RWPE1 (cell line): ENCODE data around the gene PGM2.
A peak's percentile ranks its signal among the peaks of the same experiment; 100 is the strongest.

Source experiments
- CTCF ChIA-PET: fragments of 350-600 bp; sonication (Branson Sonifier 250); formaldehyde crosslinking; extraction: SDS; loops from one replicate; lab custom pipeline; 2021; lab: Yijun Ruan, JAX
- POLR2A ChIA-PET: fragments of 400-600 bp; formaldehyde crosslinking; extraction: SDS; loops from one replicate; lab custom pipeline; 2020; ENCODE audit warnings: antibody characterized with exemption; ENCODE audit not compliant: low non-redundant PET; lab: Yijun Ruan, JAX
- DNase-seq: peaks from one replicate; pipeline ENCODE4 v3.0.0; 2012; ENCODE audit warnings: low spot score
- H3K27ac ChIP-seq: fragments of 450-650 bp; 2 replicates; pipeline ENCODE4 v1.5.1; 2017
- TF ChIP-seq, protein P1 (sequence below): fragments of 450-650 bp; conservative IDR thresholded peaks from 2 replicates; pipeline ENCODE4 v1.5.1; 2017; ENCODE audit warnings: low read depth, mild to moderate bottlenecking

The PGM2 gene

DNA sequence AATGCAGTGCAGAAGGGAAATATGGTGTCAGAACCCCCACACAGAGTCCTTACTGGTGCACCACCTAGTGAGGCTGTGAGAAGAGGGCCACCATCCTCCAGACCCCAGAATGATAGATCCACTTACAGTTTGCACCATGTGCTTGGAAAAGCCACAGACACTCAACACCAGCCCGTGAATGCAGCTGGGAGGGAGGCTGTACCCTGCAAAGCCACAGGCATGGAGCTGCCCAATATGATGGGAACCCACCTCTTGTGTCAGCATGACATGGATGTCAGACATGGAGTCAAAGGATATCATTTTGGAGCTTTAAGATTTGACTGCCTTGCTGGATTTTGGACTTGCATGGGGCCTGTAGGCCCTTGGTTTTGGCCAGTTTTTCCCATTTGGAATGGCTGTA lies 34.2 kb upstream of the PGM2 start:
- TF ChIP-seq, protein P1, sequence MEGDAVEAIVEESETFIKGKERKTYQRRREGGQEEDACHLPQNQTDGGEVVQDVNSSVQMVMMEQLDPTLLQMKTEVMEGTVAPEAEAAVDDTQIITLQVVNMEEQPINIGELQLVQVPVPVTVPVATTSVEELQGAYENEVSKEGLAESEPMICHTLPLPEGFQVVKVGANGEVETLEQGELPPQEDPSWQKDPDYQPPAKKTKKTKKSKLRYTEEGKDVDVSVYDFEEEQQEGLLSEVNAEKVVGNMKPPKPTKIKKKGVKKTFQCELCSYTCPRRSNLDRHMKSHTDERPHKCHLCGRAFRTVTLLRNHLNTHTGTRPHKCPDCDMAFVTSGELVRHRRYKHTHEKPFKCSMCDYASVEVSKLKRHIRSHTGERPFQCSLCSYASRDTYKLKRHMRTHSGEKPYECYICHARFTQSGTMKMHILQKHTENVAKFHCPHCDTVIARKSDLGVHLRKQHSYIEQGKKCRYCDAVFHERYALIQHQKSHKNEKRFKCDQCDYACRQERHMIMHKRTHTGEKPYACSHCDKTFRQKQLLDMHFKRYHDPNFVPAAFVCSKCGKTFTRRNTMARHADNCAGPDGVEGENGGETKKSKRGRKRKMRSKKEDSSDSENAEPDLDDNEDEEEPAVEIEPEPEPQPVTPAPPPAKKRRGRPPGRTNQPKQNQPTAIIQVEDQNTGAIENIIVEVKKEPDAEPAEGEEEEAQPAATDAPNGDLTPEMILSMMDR: no peak

DNA sequence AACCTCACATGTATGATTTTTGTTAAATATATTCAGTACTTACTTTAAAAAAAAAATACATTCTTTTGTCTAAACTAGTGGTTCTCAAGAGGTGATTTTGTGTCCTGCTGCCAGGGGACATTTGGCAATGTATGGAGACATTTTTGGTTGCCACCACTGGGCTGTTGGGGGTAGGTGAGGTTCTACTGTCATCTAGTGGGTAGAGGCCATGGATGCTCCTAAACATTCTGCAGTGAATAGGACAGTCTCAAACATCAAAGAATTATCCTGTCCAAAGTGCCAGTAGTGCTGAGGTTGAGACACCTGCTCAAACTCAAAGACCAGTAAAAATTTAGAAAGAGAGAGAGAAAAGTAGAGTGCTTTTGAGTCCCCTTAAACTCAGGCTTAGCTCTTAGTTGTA lies 32.9 kb upstream of the PGM2 start:
- no peak overlapping the region for H3K27ac ChIP-seq
- ChIA-PET POLR2A (no interaction called here), CTCF (interaction anchor here (0.5 to 1.4 kb wide), 4 partner anchors 166 to 359 kb away, joined by 3 to 6 read pairs (median 4); no protein-coding TSS in a partner anchor)
- TF ChIP-seq, protein P1: peak; percentile 84
- peak; percentile 26 for DNase-seq

More for the DNA sequence above, 34.2 kb upstream of the PGM2 start:
- POLR2A ChIA-PET: no interaction called here
- no peak overlapping the region for H3K27ac ChIP-seq
- CTCF ChIA-PET: interaction anchor here (0.7 kb wide), 1 partner anchor 11 kb away, joined by 5 read pairs; no protein-coding TSS in a partner anchor
- DNase-seq: no peak

DNA sequence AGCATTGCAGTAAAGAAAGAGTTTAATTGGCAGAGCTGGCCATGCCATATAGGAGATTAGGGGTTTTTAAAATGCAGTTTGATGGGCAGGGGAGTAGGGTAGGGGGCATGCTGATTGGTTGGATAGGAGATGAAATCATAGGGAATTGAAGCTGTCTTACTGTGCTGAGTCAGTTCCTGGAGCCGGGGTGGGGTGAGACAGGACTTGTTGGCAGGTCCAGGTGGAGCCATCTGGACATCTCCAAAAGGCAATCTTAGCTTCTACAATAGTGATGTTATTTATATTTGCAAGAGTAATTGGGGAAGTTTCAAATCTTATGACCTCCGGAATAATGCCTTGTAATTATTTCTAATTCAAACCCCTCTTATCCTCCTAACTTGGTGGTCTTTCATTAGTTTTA lies 32.4 kb upstream of the PGM2 start:
- POLR2A ChIA-PET: no interaction called here
- CTCF ChIA-PET: interaction anchor here (0.5 to 1.5 kb wide), 8 partner anchors 11 to 1280 kb away, joined by 3 to 6 read pairs (median 3); no protein-coding TSS in a partner anchor
- H3K27ac ChIP-seq: no peak overlapping the region
- TF ChIP-seq, protein P1: no peak
- no peak for DNase-seq

DNA sequence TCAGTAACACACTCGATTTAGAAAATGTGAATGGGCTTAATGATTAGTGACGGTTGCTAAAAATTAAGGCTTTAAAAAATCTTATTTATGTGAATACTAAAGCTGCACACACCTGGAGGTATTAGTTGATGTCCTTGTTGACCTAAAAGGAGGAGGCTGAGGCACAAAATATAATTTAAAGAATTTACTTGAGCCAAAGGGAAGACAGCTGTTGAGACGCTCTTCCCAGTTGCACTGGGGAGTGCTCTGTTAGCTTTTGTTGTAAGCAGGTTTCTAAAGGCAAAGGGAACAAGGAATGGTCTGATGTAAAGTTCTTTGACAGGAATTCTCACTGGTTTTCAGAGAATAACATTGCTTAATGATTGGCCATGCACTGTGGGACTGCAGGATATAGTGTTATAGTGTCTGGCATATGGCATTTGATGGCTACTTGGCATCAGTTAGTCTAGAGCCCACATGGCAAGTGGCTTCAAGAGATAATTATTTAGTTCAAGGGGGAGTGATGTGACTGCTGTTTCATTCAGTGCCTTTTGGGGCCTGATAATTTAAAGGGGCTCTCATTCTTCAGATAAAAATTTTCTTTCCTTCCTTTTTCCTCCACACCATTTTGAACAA lies 30.8 kb upstream of the PGM2 start:
- no peak overlapping the region for H3K27ac ChIP-seq
- DNase-seq: no peak
- CTCF ChIA-PET: interaction anchor here (1.1 to 1.5 kb wide), 3 partner anchors 13 to 193 kb away, joined by 3 to 5 read pairs (median 3); no protein-coding TSS in a partner anchor
- POLR2A ChIA-PET: no interaction called here
- TF ChIP-seq, protein P1: no peak

DNA sequence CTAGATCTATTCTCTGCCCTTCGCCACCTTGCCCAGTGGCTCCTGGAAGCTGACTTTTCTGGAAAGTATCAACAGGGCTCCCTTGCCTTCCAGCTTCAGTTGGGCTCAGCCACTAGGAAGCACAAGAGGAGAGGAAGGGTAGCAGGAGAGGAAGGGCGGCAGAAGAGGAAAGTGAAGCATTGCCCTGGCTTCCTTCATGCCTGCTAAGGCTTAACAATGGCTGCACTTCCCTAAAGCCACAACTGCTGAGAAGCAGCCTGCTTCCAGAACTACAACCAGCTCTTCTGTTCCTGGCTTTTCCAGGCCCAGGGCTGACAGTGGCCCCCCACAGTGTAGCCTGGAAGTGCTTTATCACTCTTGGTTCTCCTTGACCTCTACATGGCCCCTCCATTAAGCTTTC lies 29.1 kb upstream of the PGM2 start:
- CTCF ChIA-PET: interaction anchor here (0.9 to 1.3 kb wide), 2 partner anchors 194 to 238 kb away, joined by 3 read pairs; no protein-coding TSS in a partner anchor

DNA sequence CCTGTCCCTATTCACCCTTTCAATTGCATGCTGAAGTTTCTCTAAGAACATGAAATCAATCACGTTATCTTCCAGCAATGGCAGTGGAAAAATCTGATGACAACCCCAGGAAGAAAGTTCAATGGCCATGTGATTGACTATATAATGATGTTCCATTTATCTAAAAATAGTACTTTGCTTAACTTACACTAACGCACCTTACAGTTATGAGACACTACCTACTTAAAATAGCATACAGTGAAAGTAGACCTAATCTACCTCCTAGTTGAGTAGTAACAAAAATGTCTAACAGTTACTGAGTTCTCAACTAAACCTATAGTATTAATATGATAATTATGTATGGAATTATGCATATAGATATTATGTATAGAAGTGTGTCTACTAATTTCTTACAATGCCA lies 28.6 kb upstream of the PGM2 start:
- POLR2A ChIA-PET: no interaction called here
- CTCF ChIA-PET: interaction anchor here (1.0 to 2.1 kb wide), 3 partner anchors 195 to 345 kb away, joined by 3 to 10 read pairs (median 4); no protein-coding TSS in a partner anchor
- no peak overlapping the region for H3K27ac ChIP-seq
- TF ChIP-seq, protein P1: no peak
- DNase-seq: no peak

More for the DNA sequence above, 29.1 kb upstream of the PGM2 start:
- H3K27ac ChIP-seq: no peak overlapping the region
- TF ChIP-seq, protein P1: no peak
- DNase-seq: no peak
- POLR2A ChIA-PET: no interaction called here
